ENCODE measurements around the gene WDR17. TPM values are rescaled to one million over a fixed set of nuclear protein-coding genes. Genes with fewer than 3 reads are reported as not detected.
"Not testable (repeated sequence)": the region's sequence is repeated elsewhere in the genome, so short reads cannot be mapped to it uniquely, and the experiment has no call there.

WDR17 gene
- total and polyA plus RNA-seq, 2 of the 8 experiments (the other 6 are each of a cell fraction or from before 2014, with no cell fraction given) = 1.4 to 3.3 TPM

GRCh38 chr4:176212351-176212750, 146.7 kb downstream of the WDR17 start:
- H2BK5ac ChIP-seq (ENCODE audit: low read depth, low read length); H3K4me3 ChIP-seq (ENCODE audit: extremely low read depth in 1 of 4, insufficient read depth in 2 of 4, low read depth in 3 of 4, low read length in 4 of 4); H3K14ac ChIP-seq (ENCODE audit: insufficient read length); H3K4me1 ChIP-seq (replicated peaks in 1 of 4; ENCODE audit: control insufficient read depth in 3 of 4, insufficient read depth in 4 of 4, low read length in 3 of 4); H4K8ac ChIP-seq (ENCODE audit: extremely low read depth, insufficient read depth, low read length); H3K9ac ChIP-seq (replicated peaks in 1 of 4; ENCODE audit: extremely low read depth in 1 of 4, low read depth in 3 of 4, low read length in 3 of 4); H2BK12ac ChIP-seq (ENCODE audit: low read depth, low read length); H3K9me3 ChIP-seq (ENCODE audit: insufficient read depth in 2 of 2, low read depth in 1 of 2, low read length in 1 of 2); H4K91ac ChIP-seq (replicated peaks; ENCODE audit: insufficient read length, low read length); H3K4me2 ChIP-seq (ENCODE audit: insufficient read depth in 1 of 2, low read depth in 2 of 2, low read length in 2 of 2); H3K4ac ChIP-seq (replicated peaks; ENCODE audit: insufficient read length, low read depth, low read length); H3K27me3 ChIP-seq (replicated peaks in 1 of 4; ENCODE audit: control insufficient read depth in 3 of 4, extremely low read depth in 1 of 4, insufficient read depth in 3 of 4, low read length in 3 of 4); FAIRE-seq; H3K23me2 ChIP-seq (ENCODE audit: low read depth, low read length); H3K79me1 ChIP-seq (ENCODE audit: low read depth, low read length); POLR2A ChIA-PET (ENCODE audit: partially characterized antibody); H2AK5ac ChIP-seq (ENCODE audit: low read depth, low read length); H4K20me1 ChIP-seq (replicated peaks in 1 of 2; ENCODE audit: control insufficient read depth in 1 of 2, insufficient read depth in 2 of 2, low read length in 2 of 2); H2AFZ ChIP-seq (ENCODE audit: low read length); H3K18ac ChIP-seq (ENCODE audit: extremely low read depth, low read length); H3K56ac ChIP-seq (replicated peaks; ENCODE audit: insufficient read length, low read depth, low read length); H2BK20ac ChIP-seq (ENCODE audit: low read length); H3K27ac ChIP-seq (ENCODE audit: low read depth, low read length); H4K5ac ChIP-seq (ENCODE audit: insufficient read length, low read depth, low read length); H2BK120ac ChIP-seq (replicated peaks; ENCODE audit: low read depth, low read length); H3K36me3 ChIP-seq (ENCODE audit: control insufficient read depth in 2 of 4, insufficient read depth in 4 of 4, low read length in 3 of 4); DNase-seq (ENCODE audit: low read depth in 1 of 2, low spot score in 2 of 2); H3K79me2 ChIP-seq (ENCODE audit: control insufficient read depth in 1 of 2, insufficient read depth in 2 of 2, low read length in 2 of 2); H3K23ac ChIP-seq (ENCODE audit: insufficient read length); H2BK15ac ChIP-seq (ENCODE audit: low read length): not testable (repeated sequence)
- WGBS, 2 experiments (ENCODE audit: extremely low coverage in 1 of 2, insufficient coverage in 1 of 2, insufficient read length in 1 of 2, insufficient replicate concordance in 2 of 2, low coverage in 1 of 2, low lambda C conversion rate in 2 of 2, missing lambda C conversion rate in 1 of 2) = 91% methylated on average over 3 of the region's 3 CpGs; no CpG with 5 or more reads in 1 of the 2 experiments
- CTCF ChIA-PET (ENCODE audit: partially characterized antibody) = interaction anchor here (0.8 kb wide), 1 partner anchor 29 kb away, joined by 3 read pairs; no protein-coding TSS in a partner anchor
